Ovary (tissue), 3 donors: Measurements from ENCODE around the gene RAPGEF4.

Source experiments
- POLR2A ChIP-seq: fragments of 450-650 bp; IDR thresholded peaks from one replicate; pipeline ENCODE4 v1.6.1; 2017; ENCODE audit warnings: antibody characterized with exemption, mild to moderate bottlenecking, moderate library complexity
- TF ChIP-seq, protein P1 (sequence below), 3 donors: fragments of 450-650 bp in 2 of 3; fragments of 200-600 bp in 1 of 3; IDR thresholded peaks; one replicate each; pipeline versions ENCODE4 v1.5.1 to v1.8.0; 2016 to 2022; ENCODE audit warnings: antibody characterized with exemption in 3 of 3, mild to moderate bottlenecking in 1 of 3
- donor health status: DM: no; HTN: no; CAD: no.

DNA sequence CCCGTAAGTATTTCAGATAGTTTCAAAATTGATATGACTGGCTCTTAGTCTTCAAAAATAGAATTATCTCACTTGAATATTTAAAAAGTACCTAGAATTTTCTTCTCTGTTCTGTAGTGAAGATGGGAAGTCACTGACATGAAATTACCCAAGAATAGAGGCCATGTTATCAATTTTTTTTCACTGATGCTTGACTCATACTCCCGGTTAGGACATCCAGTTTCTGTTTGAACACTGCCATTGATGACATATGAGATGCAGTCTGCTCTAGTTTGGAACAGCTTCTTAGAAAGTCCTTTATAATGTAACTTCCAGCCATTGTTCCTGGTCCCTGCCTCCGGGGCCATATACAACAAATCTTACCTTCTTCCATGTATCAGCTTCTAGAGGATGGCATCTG lies 366.0 kb downstream of the RAPGEF4 start:
- TF ChIP-seq, protein P1, sequence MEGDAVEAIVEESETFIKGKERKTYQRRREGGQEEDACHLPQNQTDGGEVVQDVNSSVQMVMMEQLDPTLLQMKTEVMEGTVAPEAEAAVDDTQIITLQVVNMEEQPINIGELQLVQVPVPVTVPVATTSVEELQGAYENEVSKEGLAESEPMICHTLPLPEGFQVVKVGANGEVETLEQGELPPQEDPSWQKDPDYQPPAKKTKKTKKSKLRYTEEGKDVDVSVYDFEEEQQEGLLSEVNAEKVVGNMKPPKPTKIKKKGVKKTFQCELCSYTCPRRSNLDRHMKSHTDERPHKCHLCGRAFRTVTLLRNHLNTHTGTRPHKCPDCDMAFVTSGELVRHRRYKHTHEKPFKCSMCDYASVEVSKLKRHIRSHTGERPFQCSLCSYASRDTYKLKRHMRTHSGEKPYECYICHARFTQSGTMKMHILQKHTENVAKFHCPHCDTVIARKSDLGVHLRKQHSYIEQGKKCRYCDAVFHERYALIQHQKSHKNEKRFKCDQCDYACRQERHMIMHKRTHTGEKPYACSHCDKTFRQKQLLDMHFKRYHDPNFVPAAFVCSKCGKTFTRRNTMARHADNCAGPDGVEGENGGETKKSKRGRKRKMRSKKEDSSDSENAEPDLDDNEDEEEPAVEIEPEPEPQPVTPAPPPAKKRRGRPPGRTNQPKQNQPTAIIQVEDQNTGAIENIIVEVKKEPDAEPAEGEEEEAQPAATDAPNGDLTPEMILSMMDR (IDR thresholded peaks at IDR 0.05): no peak
- TF ChIP-seq POLR2A: no peak
